ENCODE data around the gene PID1.

Gene PID1

GRCh38 chr2:229127471-229127870, 143.6 kb downstream of the PID1 start:
- no peak overlapping the region for H2AFZ ChIP-seq (ENCODE audit: low read length, unreplicated experiment)
- no peak overlapping the region for H3K4me3 ChIP-seq (ENCODE audit: low read depth, low read length)
- peaks cover 4% of the 10 kb centered on the region for H3K4me1 ChIP-seq (ENCODE audit: control insufficient read depth, insufficient read depth, low read length, unreplicated experiment)
- H3K79me2 ChIP-seq (ENCODE audit: control insufficient read depth, insufficient read depth, low read length, unreplicated experiment) = no peaks in the 10 kb centered on the region
- no peaks in the 10 kb centered on the region; the same call in 1 of the 2 replicates for H3K36me3 ChIP-seq (ENCODE audit: insufficient read depth, low read length)
- H3K27me3 ChIP-seq (ENCODE audit: insufficient read depth, low read length) = no peaks in the 10 kb centered on the region
- H3K27ac ChIP-seq (ENCODE audit: low read depth, low read length) = no peak overlapping the region

GRCh38 chr2:229126066-229126465, 145.0 kb downstream of the PID1 start:
- H2AFZ ChIP-seq (ENCODE audit: low read length, unreplicated experiment) = no peak overlapping the region
- no peak overlapping the region for H3K4me3 ChIP-seq (ENCODE audit: low read depth, low read length)
- H3K36me3 ChIP-seq (ENCODE audit: insufficient read depth, low read length) = no peaks in the 10 kb centered on the region; the same call in 1 of the 2 replicates
- H3K79me2 ChIP-seq (ENCODE audit: control insufficient read depth, insufficient read depth, low read length, unreplicated experiment) = no peaks in the 10 kb centered on the region
- no peaks in the 10 kb centered on the region for H3K27me3 ChIP-seq (ENCODE audit: insufficient read depth, low read length)
- H3K27ac ChIP-seq (ENCODE audit: low read depth, low read length) = no peak overlapping the region
- H3K4me1 ChIP-seq (ENCODE audit: control insufficient read depth, insufficient read depth, low read length, unreplicated experiment) = peaks cover 4% of the 10 kb centered on the region

GRCh38 chr2:229124136-229124535, 147.0 kb downstream of the PID1 start:
- Histone ChIP-seq H3K27ac (ENCODE audit: low read depth, low read length) (no peak overlapping the region), H3K4me3 (ENCODE audit: low read depth, low read length) (no peak overlapping the region), H3K27me3 (ENCODE audit: insufficient read depth, low read length) (no peaks in the 10 kb centered on the region), H3K4me1 (ENCODE audit: control insufficient read depth, insufficient read depth, low read length, unreplicated experiment) (no peaks in the 10 kb centered on the region), H2AFZ (ENCODE audit: low read length, unreplicated experiment) (no peak overlapping the region), H3K79me2 (ENCODE audit: control insufficient read depth, insufficient read depth, low read length, unreplicated experiment) (no peaks in the 10 kb centered on the region), H3K36me3 (ENCODE audit: insufficient read depth, low read length) (no peaks in the 10 kb centered on the region; the same call in 1 of the 2 replicates)

GRCh38 chr2:229118927-229119326, 152.2 kb downstream of the PID1 start:
- no peaks in the 10 kb centered on the region for H3K4me1 ChIP-seq (ENCODE audit: control insufficient read depth, insufficient read depth, low read length, unreplicated experiment)
- H3K36me3 ChIP-seq (ENCODE audit: insufficient read depth, low read length) = no peaks in the 10 kb centered on the region
- H3K27me3 ChIP-seq (ENCODE audit: insufficient read depth, low read length) = no peaks in the 10 kb centered on the region
- H3K4me3 ChIP-seq (ENCODE audit: low read depth, low read length) = no peak overlapping the region
- H2AFZ ChIP-seq (ENCODE audit: low read length, unreplicated experiment) = no peak overlapping the region
- H3K79me2 ChIP-seq (ENCODE audit: control insufficient read depth, insufficient read depth, low read length, unreplicated experiment) = no peaks in the 10 kb centered on the region
- H3K27ac ChIP-seq (ENCODE audit: low read depth, low read length) = no peak overlapping the region

GRCh38 chr2:229118336-229118735, 152.8 kb downstream of the PID1 start:
- H2AFZ ChIP-seq (ENCODE audit: low read length, unreplicated experiment) = no peak overlapping the region
- no peaks in the 10 kb centered on the region for H3K36me3 ChIP-seq (ENCODE audit: insufficient read depth, low read length)
- no peaks in the 10 kb centered on the region for H3K4me1 ChIP-seq (ENCODE audit: control insufficient read depth, insufficient read depth, low read length, unreplicated experiment)
- no peak overlapping the region for H3K4me3 ChIP-seq (ENCODE audit: low read depth, low read length)
- no peaks in the 10 kb centered on the region for H3K79me2 ChIP-seq (ENCODE audit: control insufficient read depth, insufficient read depth, low read length, unreplicated experiment)
- H3K27me3 ChIP-seq (ENCODE audit: insufficient read depth, low read length) = no peaks in the 10 kb centered on the region
- H3K27ac ChIP-seq (ENCODE audit: low read depth, low read length) = no peak overlapping the region

- no peaks in the 10 kb centered on the region for H3K79me2 ChIP-seq (ENCODE audit: control insufficient read depth, insufficient read depth, low read length, unreplicated experiment)
- H3K4me3 ChIP-seq (ENCODE audit: low read depth, low read length) = no peak overlapping the region
- no peak overlapping the region for H2AFZ ChIP-seq (ENCODE audit: low read length, unreplicated experiment)
- no peaks in the 10 kb centered on the region for H3K27me3 ChIP-seq (ENCODE audit: insufficient read depth, low read length)
- H3K36me3 ChIP-seq (ENCODE audit: insufficient read depth, low read length) = no peaks in the 10 kb centered on the region
- no peaks in the 10 kb centered on the region for H3K4me1 ChIP-seq (ENCODE audit: control insufficient read depth, insufficient read depth, low read length, unreplicated experiment)
- H3K27ac ChIP-seq (ENCODE audit: low read depth, low read length) = no peak overlapping the region
These were observed 159.3 kb downstream of the PID1 start for GRCh38 chr2:229111744-229112143.

GRCh38 chr2:229109195-229109594, 161.9 kb downstream of the PID1 start:
- Histone ChIP-seq H3K79me2 (ENCODE audit: control insufficient read depth, insufficient read depth, low read length, unreplicated experiment) (no peaks in the 10 kb centered on the region), H3K36me3 (ENCODE audit: insufficient read depth, low read length) (no peaks in the 10 kb centered on the region), H3K27me3 (ENCODE audit: insufficient read depth, low read length) (no peaks in the 10 kb centered on the region), H3K4me3 (ENCODE audit: low read depth, low read length) (no peak overlapping the region), H2AFZ (ENCODE audit: low read length, unreplicated experiment) (no peak overlapping the region), H3K27ac (ENCODE audit: low read depth, low read length) (no peak overlapping the region), H3K4me1 (ENCODE audit: control insufficient read depth, insufficient read depth, low read length, unreplicated experiment) (no peaks in the 10 kb centered on the region)

- Histone ChIP-seq H2AFZ (ENCODE audit: low read length, unreplicated experiment) (no peak overlapping the region), H3K27me3 (ENCODE audit: insufficient read depth, low read length) (no peaks in the 10 kb centered on the region), H3K27ac (ENCODE audit: low read depth, low read length) (no peak overlapping the region), H3K36me3 (ENCODE audit: insufficient read depth, low read length) (no peaks in the 10 kb centered on the region), H3K4me3 (ENCODE audit: low read depth, low read length) (no peak overlapping the region), H3K4me1 (ENCODE audit: control insufficient read depth, insufficient read depth, low read length, unreplicated experiment) (no peaks in the 10 kb centered on the region), H3K79me2 (ENCODE audit: control insufficient read depth, insufficient read depth, low read length, unreplicated experiment) (no peaks in the 10 kb centered on the region)
These were observed 163.5 kb downstream of the PID1 start for GRCh38 chr2:229107601-229108000.

- H3K79me2 ChIP-seq (ENCODE audit: control insufficient read depth, insufficient read depth, low read length, unreplicated experiment) = no peaks in the 10 kb centered on the region
- no peak overlapping the region for H3K27ac ChIP-seq (ENCODE audit: low read depth, low read length)
- H2AFZ ChIP-seq (ENCODE audit: low read length, unreplicated experiment) = no peak overlapping the region
- no peaks in the 10 kb centered on the region for H3K27me3 ChIP-seq (ENCODE audit: insufficient read depth, low read length)
- H3K4me3 ChIP-seq (ENCODE audit: low read depth, low read length) = no peak overlapping the region
- no peaks in the 10 kb centered on the region for H3K36me3 ChIP-seq (ENCODE audit: insufficient read depth, low read length)
- H3K4me1 ChIP-seq (ENCODE audit: control insufficient read depth, insufficient read depth, low read length, unreplicated experiment) = no peaks in the 10 kb centered on the region
These were observed 166.1 kb downstream of the PID1 start for GRCh38 chr2:229104974-229105387.

GRCh38 chr2:229104025-229104424, 167.1 kb downstream of the PID1 start:
- Histone ChIP-seq H3K36me3 (ENCODE audit: insufficient read depth, low read length) (no peaks in the 10 kb centered on the region), H3K79me2 (ENCODE audit: control insufficient read depth, insufficient read depth, low read length, unreplicated experiment) (no peaks in the 10 kb centered on the region), H3K27me3 (ENCODE audit: insufficient read depth, low read length) (no peaks in the 10 kb centered on the region), H3K4me1 (ENCODE audit: control insufficient read depth, insufficient read depth, low read length, unreplicated experiment) (no peaks in the 10 kb centered on the region), H2AFZ (ENCODE audit: low read length, unreplicated experiment) (no peak overlapping the region), H3K4me3 (ENCODE audit: low read depth, low read length) (no peak overlapping the region), H3K27ac (ENCODE audit: low read depth, low read length) (no peak overlapping the region)

GRCh38 chr2:229101314-229101713, 169.8 kb downstream of the PID1 start:
- H3K4me1 ChIP-seq (ENCODE audit: control insufficient read depth, insufficient read depth, low read length, unreplicated experiment) = no peaks in the 10 kb centered on the region
- H3K4me3 ChIP-seq (ENCODE audit: low read depth, low read length) = no peak overlapping the region
- no peaks in the 10 kb centered on the region for H3K36me3 ChIP-seq (ENCODE audit: insufficient read depth, low read length)
- H3K79me2 ChIP-seq (ENCODE audit: control insufficient read depth, insufficient read depth, low read length, unreplicated experiment) = no peaks in the 10 kb centered on the region
- no peak overlapping the region for H2AFZ ChIP-seq (ENCODE audit: low read length, unreplicated experiment)
- no peaks in the 10 kb centered on the region for H3K27me3 ChIP-seq (ENCODE audit: insufficient read depth, low read length)
- no peak overlapping the region for H3K27ac ChIP-seq (ENCODE audit: low read depth, low read length)

Measured in ACC112 (cell line).